GM12878 (cell line): Measurements from ENCODE around the gene TSEN34.

Experiments
- CTCF ChIP-seq, 3 experiments: IDR thresholded peaks in 2 of 3; conservative IDR thresholded peaks in 1 of 3; 2 replicates each; pipeline ENCODE4 v1.5.1; 2011; ENCODE audit warnings: low read depth in 3 of 3, low read length in 3 of 3, mild to moderate bottlenecking in 3 of 3, control low read depth in 2 of 3, moderate library complexity in 2 of 3, inconsistent platforms in 1 of 3, mixed read lengths in 1 of 3; ENCODE audit not compliant: control insufficient read depth in 2 of 3, insufficient read depth in 1 of 3; ENCODE audit errors: extremely low read depth in 1 of 3
- EZH2 ChIP-seq: IDR thresholded peaks from 2 replicates; pipeline ENCODE4 v1.6.1; 2012; ENCODE audit warnings: low read depth, mild to moderate bottlenecking, control low read depth, inconsistent platforms, low read length, borderline replicate concordance; ENCODE audit not compliant: control insufficient read depth
- JUNB ChIP-seq: IDR thresholded peaks from 2 replicates; pipeline ENCODE4 v1.6.1; 2016; ENCODE audit warnings: antibody characterized with exemption, mild to moderate bottlenecking

DNA sequence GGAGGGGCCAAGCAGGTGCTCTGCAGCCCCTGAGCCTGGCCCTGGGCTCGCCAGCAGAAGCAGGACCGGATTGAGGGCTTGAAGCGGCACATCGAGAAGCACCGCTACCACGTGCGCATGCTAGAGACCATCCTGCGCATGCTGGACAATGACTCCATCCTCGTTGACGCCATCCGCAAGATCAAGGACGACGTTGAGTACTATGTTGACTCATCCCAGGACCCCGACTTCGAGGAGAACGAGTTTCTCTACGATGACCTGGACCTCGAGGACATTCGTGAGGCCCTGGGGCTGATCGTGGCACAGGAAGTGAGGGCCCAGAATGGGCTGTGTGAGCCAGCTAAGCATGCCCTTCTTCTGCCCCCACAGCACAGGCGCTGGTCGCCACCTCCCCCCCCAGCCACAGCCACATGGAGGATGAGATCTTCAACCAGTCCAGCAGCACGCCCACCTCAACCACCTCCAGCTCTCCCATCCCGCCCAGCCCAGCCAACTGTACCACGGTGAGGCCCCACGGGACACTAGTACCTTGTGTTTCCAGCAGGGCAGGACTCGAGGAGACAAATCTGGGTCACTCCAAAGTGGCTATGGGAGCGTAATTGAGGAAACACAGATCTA is 45.5 kb upstream of the TSEN34 start:
- TF ChIP-seq JUNB = no peak
- TF ChIP-seq CTCF (IDR thresholded peaks at IDR 0.05 in 2 of 3, conservative IDR thresholded peaks at IDR 0.05 in 1 of 3; ENCODE audit: control insufficient read depth in 2 of 3, extremely low read depth in 1 of 3, insufficient read depth in 1 of 3, low read depth in 3 of 3, low read length in 3 of 3) = no peak
- TF ChIP-seq EZH2 = no peak
